GM19025 (cell line): ENCODE data around the gene SLC43A1.

Experiments used
- ATAC-seq: cut with Tn5 transposase; IDR thresholded peaks from one replicate; pipeline ENCODE4 v1.9.1; 2021; ENCODE audit warnings: mild to moderate bottlenecking, low read depth, moderate library complexity; ENCODE audit not compliant: unreplicated experiment

SLC43A1 gene

GRCh38 chr11:57499413-57499982 lies 16.0 kb downstream of the SLC43A1 start:
- ATAC-seq = peak; percentile 99

GRCh38 chr11:57498540-57498939 lies 17.0 kb downstream of the SLC43A1 start:
- no peak for ATAC-seq

- no peak for ATAC-seq
Observed at GRCh38 chr11:57497303-57498247, 17.9 kb downstream of the SLC43A1 start.

- ATAC-seq = no peak
Observed at GRCh38 chr11:57496109-57496820, 19.2 kb downstream of the SLC43A1 start.

GRCh38 chr11:57493507-57494503 lies 21.7 kb downstream of the SLC43A1 start:
- no peak for ATAC-seq

- no peak for ATAC-seq
Observed at GRCh38 chr11:57491371-57492061, 24.0 kb downstream of the SLC43A1 start.

GRCh38 chr11:57490456-57491248 lies 24.9 kb downstream of the SLC43A1 start:
- no peak for ATAC-seq

- ATAC-seq = no peak
Observed at GRCh38 chr11:57487920-57488659, 27.4 kb downstream of the SLC43A1 start.

- no peak for ATAC-seq
Observed at GRCh38 chr11:57487021-57487778, 28.3 kb downstream of the SLC43A1 start.

- no peak for ATAC-seq
Observed at GRCh38 chr11:57485217-57485990, 30.1 kb downstream of the SLC43A1 start.

GRCh38 chr11:57484141-57484710 lies 31.3 kb downstream of the SLC43A1 start:
- no peak for ATAC-seq

GRCh38 chr11:57483562-57483918 lies 32.0 kb downstream of the SLC43A1 start:
- ATAC-seq = no peak

GRCh38 chr11:57482782-57483561 lies 32.5 kb downstream of the SLC43A1 start:
- no peak for ATAC-seq

- ATAC-seq = no peak
Observed at GRCh38 chr11:57481915-57482781, 33.4 kb downstream of the SLC43A1 start.

GRCh38 chr11:57481315-57481714 lies 34.2 kb downstream of the SLC43A1 start:
- no peak for ATAC-seq
